ENCODE measurements around the gene IFNB1.

GRCh38 chr9:21095561-21095960, 17.8 kb upstream of the IFNB1 start:
- no peak for TF ChIP-seq CTCF (IDR thresholded peaks at IDR 0.05)
- no peak for TF ChIP-seq EZH2 (IDR thresholded peaks at IDR 0.05; ENCODE audit: borderline replicate concordance, insufficient read depth, low read depth, low read length, poor library complexity, severe bottlenecking)
